K562 (cell line): ENCODE data around the gene PHF21B. TPM values are rescaled to one million over a fixed set of nuclear protein-coding genes. Genes with fewer than 3 reads are reported as not detected.

Source experiments
- RAD21 ChIP-seq, 2 experiments: fragments of 250-450 bp in 1 of 2; fragments of 450-650 bp in 1 of 2; sonication (Bioruptor Pico) in 1 of 2; formaldehyde crosslinking in 1 of 2; IDR thresholded peaks in 1 of 2; conservative IDR thresholded peaks in 1 of 2; 2 replicates each; pipeline versions ENCODE4 v1.4.0 to v1.8.0; 2020 to 2022; ENCODE audit warnings: mild to moderate bottlenecking in 2 of 2, moderate library complexity in 1 of 2
- SMARCE1 ChIP-seq: fragments of 450-650 bp; IDR thresholded peaks from 2 replicates; pipeline ENCODE4 v1.7.1; 2016; ENCODE audit warnings: mild to moderate bottlenecking
- ZFX ChIP-seq: sonication (generic); formaldehyde crosslinking; IDR thresholded peaks from 2 replicates; pipeline ENCODE4 v1.8.0; 2022; ENCODE audit warnings: mild to moderate bottlenecking, missing genetic modification reagents, moderate library complexity
- ZNF584 ChIP-seq: fragments of 200-800 bp; sonication (Bioruptor generic); IDR thresholded peaks from 2 replicates; pipeline ENCODE4 v1.6.1; 2016; ENCODE audit warnings: low read depth, mild to moderate bottlenecking, missing genetic modification characterization, missing compliant biosample characterization
- polyA plus RNA-seq, 8 experiments: library from polyadenylated mRNA; depleted of rRNA in 4 of 8; stranded (reverse) in 5 of 8; unstranded in 3 of 8; fragments of >200 nt; fragmentation: Nextera tagmentation in 2 of 8; fragmentation: Illumina TruSeq in 1 of 8; extraction: Ambion mirVana in 2 of 8; extraction: Trizol in 1 of 8; gene quantifications; 2 replicates each; pipeline versions ENCODE4 v1.2.1 to v1.2.3, GENCODE V29; 2011 to 2014; ENCODE audit warnings: inconsistent platforms in 1 of 8, missing spikeins in 1 of 8
- total RNA-seq, 7 experiments: library from RNA; depleted of rRNA in 6 of 7; stranded (reverse); fragments of >200 nt in 6 of 7; fragmentation: Illumina TruSeq in 2 of 7; extraction: Trizol in 2 of 7; gene quantifications; 2 replicates each; pipeline versions ENCODE4 v1.2.1 to v1.2.3, GENCODE V29; 2011 to 2021; ENCODE audit warnings: low replicate concordance in 1 of 7
- TF ChIP-seq, protein P1 (sequence below): fragments of 150-350 bp; IDR thresholded peaks from 2 replicates; pipeline ENCODE4 v1.6.1; 2014; ENCODE audit warnings: low read depth, mild to moderate bottlenecking, low read length, borderline replicate concordance
- TF ChIP-seq, protein P2 (sequence below): fragments of 450-650 bp; IDR thresholded peaks from 2 replicates; pipeline ENCODE4 v1.6.1; 2016; ENCODE audit warnings: antibody characterized with exemption

The PHF21B gene
- total and polyA plus RNA-seq, 9 of the 15 experiments (the other 6 are each of a cell fraction or from before 2014, with no cell fraction given), result 0.04 TPM; not detected in 8

DNA sequence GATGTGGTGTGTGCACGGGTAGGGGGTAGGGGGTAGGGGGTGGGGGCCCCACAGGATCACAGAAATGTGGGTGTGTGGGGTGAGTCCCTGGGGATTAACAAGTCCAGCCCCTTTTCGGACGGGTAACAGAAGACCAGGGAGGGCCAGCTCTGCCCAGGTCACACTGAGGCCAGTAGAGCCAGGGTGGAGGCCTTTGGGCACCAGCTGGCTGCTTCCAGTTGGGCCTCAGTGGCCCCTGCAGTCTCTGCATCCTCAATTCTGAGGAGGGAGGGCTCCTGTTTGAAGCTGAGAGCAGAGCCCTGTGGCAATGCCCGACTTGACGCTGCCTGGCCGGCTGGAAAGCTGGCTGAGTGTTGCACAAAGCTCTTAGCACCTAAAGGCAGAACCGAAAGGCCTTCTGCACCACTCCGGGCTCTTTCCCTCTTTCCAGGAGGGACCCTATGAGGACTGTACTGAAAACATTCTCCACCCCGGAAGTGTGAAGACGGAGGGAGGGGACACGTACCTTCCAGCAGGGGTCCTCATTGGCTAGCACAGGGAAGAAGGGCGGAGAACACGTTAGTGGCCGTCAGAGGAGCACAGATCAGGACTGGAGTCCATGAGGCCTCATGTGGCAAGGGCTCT is 120.4 kb downstream of the PHF21B start (continued):
- no peak for TF ChIP-seq ZNF584
- 0 out of 4 replicates have a peak, but pooled peaks of 1 of the 2 experiments have one; percentile 14 for TF ChIP-seq RAD21 (CRISPR knock-in tag; conservative IDR thresholded peaks at IDR 0.05 in 1 of 2, IDR thresholded peaks at IDR 0.05 in 1 of 2)
- TF ChIP-seq SMARCE1, result no peak
- TF ChIP-seq, protein P1, sequence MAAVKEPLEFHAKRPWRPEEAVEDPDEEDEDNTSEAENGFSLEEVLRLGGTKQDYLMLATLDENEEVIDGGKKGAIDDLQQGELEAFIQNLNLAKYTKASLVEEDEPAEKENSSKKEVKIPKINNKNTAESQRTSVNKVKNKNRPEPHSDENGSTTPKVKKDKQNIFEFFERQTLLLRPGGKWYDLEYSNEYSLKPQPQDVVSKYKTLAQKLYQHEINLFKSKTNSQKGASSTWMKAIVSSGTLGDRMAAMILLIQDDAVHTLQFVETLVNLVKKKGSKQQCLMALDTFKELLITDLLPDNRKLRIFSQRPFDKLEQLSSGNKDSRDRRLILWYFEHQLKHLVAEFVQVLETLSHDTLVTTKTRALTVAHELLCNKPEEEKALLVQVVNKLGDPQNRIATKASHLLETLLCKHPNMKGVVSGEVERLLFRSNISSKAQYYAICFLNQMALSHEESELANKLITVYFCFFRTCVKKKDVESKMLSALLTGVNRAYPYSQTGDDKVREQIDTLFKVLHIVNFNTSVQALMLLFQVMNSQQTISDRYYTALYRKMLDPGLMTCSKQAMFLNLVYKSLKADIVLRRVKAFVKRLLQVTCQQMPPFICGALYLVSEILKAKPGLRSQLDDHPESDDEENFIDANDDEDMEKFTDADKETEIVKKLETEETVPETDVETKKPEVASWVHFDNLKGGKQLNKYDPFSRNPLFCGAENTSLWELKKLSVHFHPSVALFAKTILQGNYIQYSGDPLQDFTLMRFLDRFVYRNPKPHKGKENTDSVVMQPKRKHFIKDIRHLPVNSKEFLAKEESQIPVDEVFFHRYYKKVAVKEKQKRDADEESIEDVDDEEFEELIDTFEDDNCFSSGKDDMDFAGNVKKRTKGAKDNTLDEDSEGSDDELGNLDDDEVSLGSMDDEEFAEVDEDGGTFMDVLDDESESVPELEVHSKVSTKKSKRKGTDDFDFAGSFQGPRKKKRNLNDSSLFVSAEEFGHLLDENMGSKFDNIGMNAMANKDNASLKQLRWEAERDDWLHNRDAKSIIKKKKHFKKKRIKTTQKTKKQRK, result no peak
- TF ChIP-seq, protein P2, sequence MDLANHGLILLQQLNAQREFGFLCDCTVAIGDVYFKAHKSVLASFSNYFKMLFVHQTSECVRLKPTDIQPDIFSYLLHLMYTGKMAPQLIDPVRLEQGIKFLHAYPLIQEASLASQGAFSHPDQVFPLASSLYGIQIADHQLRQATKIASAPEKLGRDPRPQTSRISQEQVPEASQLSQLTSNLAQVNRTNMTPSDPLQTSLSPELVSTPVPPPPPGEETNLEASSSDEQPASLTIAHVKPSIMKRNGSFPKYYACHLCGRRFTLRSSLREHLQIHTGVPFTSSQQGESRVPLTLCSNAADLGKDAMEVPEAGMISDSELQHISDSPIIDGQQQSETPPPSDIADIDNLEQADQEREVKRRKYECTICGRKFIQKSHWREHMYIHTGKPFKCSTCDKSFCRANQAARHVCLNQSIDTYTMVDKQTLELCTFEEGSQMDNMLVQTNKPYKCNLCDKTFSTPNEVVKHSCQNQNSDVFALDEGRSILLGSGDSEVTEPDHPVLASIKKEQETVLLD, result no peak
- TF ChIP-seq ZFX (CRISPR knock-in tag), result no peak
